Heart right ventricle (tissue), 16 donors: ENCODE measurements around the gene TEX9. TPM values are rescaled to one million over a fixed set of nuclear protein-coding genes. Genes with fewer than 3 reads are reported as not detected.

Experiments
- ATAC-seq, 8 donors: fragments of 200-7000 bp; cut with Tn5 transposase; one replicate each; pipeline ENCODE4 v1.9.1; 2020; ENCODE audit warnings: mild to moderate bottlenecking in 8 of 8, moderate library complexity in 8 of 8, moderate number of reproducible peaks in 1 of 8
- DNase-seq, 2 donors: peaks; one replicate each; pipeline ENCODE4 v3.0.0-alpha.2; 2020
- H3K27ac ChIP-seq, 10 donors: fragments of 200-600 bp; sonication (generic) in 2 of 10; one replicate each; pipeline versions ENCODE4 v1.5.0 to v1.8.0; 2020 to 2022; ENCODE audit warnings: mild to moderate bottlenecking in 3 of 10
- H3K27me3 ChIP-seq, 7 donors: fragments of 200-600 bp; one replicate each; pipeline ENCODE4 v1.8.0; 2021 to 2022; ENCODE audit warnings: mild to moderate bottlenecking in 2 of 7
- H3K36me3 ChIP-seq, 9 donors: fragments of 200-600 bp; sonication (generic) in 1 of 9; one replicate each; pipeline versions ENCODE4 v1.5.0 to v1.8.0; 2020 to 2022; ENCODE audit warnings: mild to moderate bottlenecking in 2 of 9
- H3K4me1 ChIP-seq, 9 donors: fragments of 200-600 bp; sonication (generic) in 1 of 9; one replicate each; pipeline versions ENCODE4 v1.5.0 to v1.8.0; 2020 to 2022; ENCODE audit warnings: mild to moderate bottlenecking in 4 of 9
- H3K4me3 ChIP-seq, 10 donors: fragments of 200-600 bp; sonication (generic) in 2 of 10; one replicate each; pipeline versions ENCODE4 v1.5.0 to v1.8.0; 2020 to 2022; ENCODE audit warnings: mild to moderate bottlenecking in 7 of 10, moderate library complexity in 2 of 10
- H3K9me3 ChIP-seq, 11 donors: fragments of 200-600 bp in 10 of 11; sonication (generic) in 2 of 11; one replicate each; pipeline versions ENCODE4 v1.5.0 to v1.8.0; 2013 to 2022; ENCODE audit warnings: mild to moderate bottlenecking in 2 of 11, control low read depth in 1 of 11, moderate library complexity in 1 of 11
- CTCF ChIP-seq, 9 donors: fragments of 200-600 bp; sonication (generic) in 2 of 9; IDR thresholded peaks; one replicate each; pipeline versions ENCODE4 v1.5.0 to v1.8.0; 2021 to 2022; ENCODE audit warnings: antibody characterized with exemption in 9 of 9, mild to moderate bottlenecking in 5 of 9, moderate library complexity in 1 of 9
- WGBS, 2 donors: extraction: QIAGEN DNeasy Blood & Tissue Kit; methylation state at CpG; one replicate each; pipeline ENCODE4 v1.1.7; 2013; ENCODE audit warnings: inconsistent platforms in 1 of 2; 5-methylcytosine and 5-hydroxymethylcytosine counted together
- intact Hi-C, 10 donors: fragments of 100-400 bp; cut with DNase I; formaldehyde crosslinking; loops; one replicate each; pipeline versions ENCODE4 v1.11.1 to v1.14.2; 2022
- polyA plus RNA-seq, 2 donors: library from polyadenylated mRNA; stranded (reverse); fragments of 200-250 nt; gene quantifications; one replicate each; pipeline ENCODE4 v1.2.3, GENCODE V29; 2013
- total RNA-seq, 10 donors: library from RNA; stranded (reverse); fragmentation: NEBNext Ultra II Directional in 3 of 10; extraction: Animal tissue kit (Norgen Biotek cat#: 25700) in 3 of 10; gene quantifications; one replicate each; pipeline versions ENCODE4 v1.2.1 to v1.2.4, GENCODE V29; 2021 to 2023
- donor health status: Arrhythmogenic right ventricular cardiomyopathy.
- donor health status: ischemic (EF 13 %, LVEDD 7.1; RV severe dilation, severe dysfunction).
- donor health status: healthy with polysubstance abuse.
- donor health status: DM: no; HTN: yes; CAD: no.
- donor health status: DM: no; HTN: no; CAD: no.
- donor health status: ischemic (EF 25% LVEDD 6.9; RV normal size, moderate dysfunction).
- donor health status: ischemic (EF 25% LVEDD 5.7; RV mildly dilated, moderate dysfunction).
- donor health status: healthy.
- donor health status: DM: yes; HTN: yes; CAD: no.
- donor health status: Ischemic cardiomyopathy.
- donor health status: ischemic (EF 35%, LVEDD 5.7; RV mildly dilated, moderate dysfunction).
- donor health status: nonischemic (EF 11% LVEDD 7.7; RV severe dilation, severe dysfunction).
- donor health status: DM: yes; HTN: yes; CAD: no.
- donor health status: PGD.
- donor health status: ischemic (EF 29% LVEDD 5.4; RV normal size, mild dysfunction).
- donor health status: nonischemic (EF 23%, LVEDD 6.1; RV moderate dilation, normal function).

TEX9 gene
- total and polyA plus RNA-seq, 12 donors = 0.19 to 1.7 (median 0.55) TPM

GRCh38 chr15:56428821-56429458, 63.7 kb downstream of the TEX9 start:
- Histone ChIP-seq H3K4me3 (no peak overlapping the region), H3K4me1 (no peaks in the 10 kb centered on the region), H3K9me3 (peaks cover 0 to 14% (median 0%) of the 10 kb centered on the region in 11 donors), H3K36me3 (peaks cover 0 to 6% (median 0%) of the 10 kb centered on the region in 9 donors), H3K27me3 (no peaks in the 10 kb centered on the region), H3K27ac (no peak overlapping the region)
- DNase-seq (no peak), ATAC-seq (no peak)
- intact Hi-C loops = loop anchor here in 8 of 10 donors (5.0 to 10.0 kb wide), 3 partner anchors 174 to 184 kb away; partner anchors contain the start of gene RFX7 (in 1 of the 8)
- 14 to 21% methylated on average over 2 of the region's 2 CpGs for WGBS, 2 donors
- peak in 7 of 9 donors; percentile 37 to 67 (median 54) for TF ChIP-seq CTCF (IDR thresholded peaks at IDR 0.05)

- no peaks in the 10 kb centered on the region for H3K27me3 ChIP-seq
- DNase-seq (no peak), ATAC-seq (no peak)
- no peak overlapping the region for H3K4me3 ChIP-seq
- H3K9me3 ChIP-seq = no peaks in the 10 kb centered on the region
- WGBS, 2 donors = 90 to 95% methylated on average over 5 of the region's 5 CpGs
- H3K36me3 ChIP-seq = peaks cover 0 to 4% (median 0%) of the 10 kb centered on the region in 9 donors
- intact Hi-C loops = no loop called here
- no peaks in the 10 kb centered on the region for H3K4me1 ChIP-seq
- TF ChIP-seq CTCF (IDR thresholded peaks at IDR 0.05) = no peak
- H3K27ac ChIP-seq = no peak overlapping the region
These were observed 67.1 kb downstream of the TEX9 start for GRCh38 chr15:56432304-56432703.

- 91 to 93% methylated on average over 1 of the region's 1 CpG for WGBS, 2 donors
- peaks cover 0 to 9% (median 0%) of the 10 kb centered on the region in 11 donors for H3K9me3 ChIP-seq
- H3K4me1 ChIP-seq = no peaks in the 10 kb centered on the region
- intact Hi-C loops = no loop called here
- no peak overlapping the region for H3K4me3 ChIP-seq
- H3K36me3 ChIP-seq = peaks cover 0 to 9% (median 0%) of the 10 kb centered on the region in 9 donors
- ATAC-seq (no peak), DNase-seq (no peak)
- TF ChIP-seq CTCF (IDR thresholded peaks at IDR 0.05) = no peak
- no peaks in the 10 kb centered on the region for H3K27me3 ChIP-seq
- no peak overlapping the region for H3K27ac ChIP-seq
These were observed 75.1 kb downstream of the TEX9 start for GRCh38 chr15:56440214-56440770.

- DNase-seq = no peak
- Histone ChIP-seq H3K27ac (no peak overlapping the region), H3K27me3 (no peaks in the 10 kb centered on the region), H3K9me3 (peaks cover 0 to 9% (median 0%) of the 10 kb centered on the region in 11 donors), H3K4me3 (no peak overlapping the region), H3K36me3 (peaks cover 0 to 9% (median 0%) of the 10 kb centered on the region in 9 donors), H3K4me1 (no peaks in the 10 kb centered on the region)
- no peak for ATAC-seq
- intact Hi-C loops = no loop called here
- 96 to 99% methylated on average over 3 of the region's 3 CpGs for WGBS, 2 donors
- TF ChIP-seq CTCF (IDR thresholded peaks at IDR 0.05) = no peak
These were observed 77.1 kb downstream of the TEX9 start for GRCh38 chr15:56442354-56442753.
